ENCODE data around the gene LSM8. TPM values are rescaled to one million over a fixed set of nuclear protein-coding genes. Genes with fewer than 3 reads are reported as not detected.

Gene LSM8
- total RNA-seq, 2 experiments from 2014 or later, result 47.1 to 49.4 TPM

DNA sequence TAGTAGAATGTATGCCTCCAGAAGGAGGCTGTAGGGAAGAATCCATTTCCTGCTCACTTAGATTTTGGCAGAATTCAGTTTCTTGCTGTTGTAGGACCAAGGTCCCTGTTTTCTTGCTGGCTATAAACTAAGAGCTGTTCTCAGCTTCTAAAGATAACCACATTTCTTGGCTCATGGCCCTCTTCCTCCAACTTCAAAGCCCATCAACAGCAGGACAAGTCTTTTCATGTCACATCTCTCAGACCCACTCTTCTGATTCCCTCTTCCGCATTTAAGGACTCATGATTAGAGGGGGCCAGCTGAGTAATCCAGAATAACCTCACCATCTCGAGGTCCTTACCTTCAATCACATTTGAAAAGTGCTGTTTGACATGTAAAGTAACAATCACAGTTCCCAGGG is 8.2 kb upstream of the LSM8 start:
- no peak for DNase-seq
- H3K27ac Mint-ChIP-seq, result no peak overlapping the region
- H3K36me3 ChIP-seq (ENCODE audit: insufficient read depth, low read length), result no peaks in the 10 kb centered on the region
- no peaks in the 10 kb centered on the region for H3K36me3 Mint-ChIP-seq (ENCODE audit: low read depth)
- intact Hi-C loops (cut with DNase I, micrococcal nuclease), result no loop called here
- CTCF ChIA-PET, result no interaction called here
- H3K4me1 ChIP-seq (ENCODE audit: insufficient read depth, low read length), result no peaks in the 10 kb centered on the region
- H3K27me3 Mint-ChIP-seq, result peaks cover 37% of the 10 kb centered on the region
- H3K4me3 Mint-ChIP-seq, result no peak overlapping the region
- no peak overlapping the region for H3K27ac ChIP-seq (ENCODE audit: low read depth in 1 of 2, low read length in 2 of 2)
- H3K27me3 ChIP-seq (ENCODE audit: control insufficient read depth in 1 of 2, insufficient read depth in 2 of 2, low read length in 2 of 2), result no peaks in the 10 kb centered on the region
- POLR2A ChIA-PET, result no interaction called here
- H3K9me3 Mint-ChIP-seq, result no peaks in the 10 kb centered on the region
- H3K9me3 ChIP-seq (ENCODE audit: control insufficient read depth in 1 of 2, insufficient read depth in 1 of 2, low read length in 2 of 2), result no peaks in the 10 kb centered on the region
- H3K4me1 Mint-ChIP-seq (ENCODE audit: low read depth), result no peaks in the 10 kb centered on the region
- no peak for ATAC-seq (ENCODE audit: poor library complexity)
- no peak overlapping the region for H3K4me3 ChIP-seq (ENCODE audit: low read length)
- TF ChIP-seq, protein P1, sequence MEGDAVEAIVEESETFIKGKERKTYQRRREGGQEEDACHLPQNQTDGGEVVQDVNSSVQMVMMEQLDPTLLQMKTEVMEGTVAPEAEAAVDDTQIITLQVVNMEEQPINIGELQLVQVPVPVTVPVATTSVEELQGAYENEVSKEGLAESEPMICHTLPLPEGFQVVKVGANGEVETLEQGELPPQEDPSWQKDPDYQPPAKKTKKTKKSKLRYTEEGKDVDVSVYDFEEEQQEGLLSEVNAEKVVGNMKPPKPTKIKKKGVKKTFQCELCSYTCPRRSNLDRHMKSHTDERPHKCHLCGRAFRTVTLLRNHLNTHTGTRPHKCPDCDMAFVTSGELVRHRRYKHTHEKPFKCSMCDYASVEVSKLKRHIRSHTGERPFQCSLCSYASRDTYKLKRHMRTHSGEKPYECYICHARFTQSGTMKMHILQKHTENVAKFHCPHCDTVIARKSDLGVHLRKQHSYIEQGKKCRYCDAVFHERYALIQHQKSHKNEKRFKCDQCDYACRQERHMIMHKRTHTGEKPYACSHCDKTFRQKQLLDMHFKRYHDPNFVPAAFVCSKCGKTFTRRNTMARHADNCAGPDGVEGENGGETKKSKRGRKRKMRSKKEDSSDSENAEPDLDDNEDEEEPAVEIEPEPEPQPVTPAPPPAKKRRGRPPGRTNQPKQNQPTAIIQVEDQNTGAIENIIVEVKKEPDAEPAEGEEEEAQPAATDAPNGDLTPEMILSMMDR (IDR thresholded peaks at IDR 0.05), result no peak

DNA sequence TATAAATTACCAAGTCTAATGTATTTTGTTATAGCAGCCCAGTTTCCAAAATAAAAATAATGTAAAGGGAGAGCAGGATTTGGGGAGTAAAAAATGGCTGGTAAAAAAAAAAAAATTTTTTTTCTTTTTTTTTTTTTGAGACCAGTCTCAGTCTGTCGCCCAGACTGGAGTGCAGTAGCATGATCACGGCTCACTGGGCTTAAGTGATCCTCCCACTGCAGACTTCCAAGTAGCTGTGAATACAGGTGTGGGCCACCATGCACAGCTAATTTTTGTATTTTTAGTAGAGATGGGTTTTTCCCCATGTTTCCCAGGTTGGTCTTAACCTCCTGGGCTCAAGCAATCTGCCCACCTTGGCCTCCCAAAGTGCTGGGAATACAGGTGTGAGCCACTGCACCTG is 4.8 kb upstream of the LSM8 start:
- Mint-ChIP-seq H3K4me3 (no peak overlapping the region), H3K9me3 (no peaks in the 10 kb centered on the region), H3K27ac (no peak overlapping the region), H3K27me3 (peaks cover 11% of the 10 kb centered on the region), H3K4me1 (ENCODE audit: low read depth) (peaks cover 15% of the 10 kb centered on the region), H3K36me3 (ENCODE audit: low read depth) (peaks cover 6% of the 10 kb centered on the region)
- Histone ChIP-seq H3K4me3 (ENCODE audit: low read length) (no peak overlapping the region), H3K27me3 (ENCODE audit: control insufficient read depth in 1 of 2, insufficient read depth in 2 of 2, low read length in 2 of 2) (no peaks in the 10 kb centered on the region), H3K9me3 (ENCODE audit: control insufficient read depth in 1 of 2, insufficient read depth in 1 of 2, low read length in 2 of 2) (no peaks in the 10 kb centered on the region), H3K27ac (ENCODE audit: low read depth in 1 of 2, low read length in 2 of 2) (no peak overlapping the region), H3K4me1 (ENCODE audit: insufficient read depth, low read length) (peaks cover 6% of the 10 kb centered on the region), H3K36me3 (ENCODE audit: insufficient read depth, low read length) (no peaks in the 10 kb centered on the region)
- intact Hi-C loops (cut with DNase I, micrococcal nuclease), result no loop called here
- no peak for DNase-seq
- POLR2A ChIA-PET, result no interaction called here
- ATAC-seq (ENCODE audit: poor library complexity), result no peak
- CTCF ChIA-PET, result no interaction called here
- TF ChIP-seq, protein P1 (IDR thresholded peaks at IDR 0.05), result no peak

DNA sequence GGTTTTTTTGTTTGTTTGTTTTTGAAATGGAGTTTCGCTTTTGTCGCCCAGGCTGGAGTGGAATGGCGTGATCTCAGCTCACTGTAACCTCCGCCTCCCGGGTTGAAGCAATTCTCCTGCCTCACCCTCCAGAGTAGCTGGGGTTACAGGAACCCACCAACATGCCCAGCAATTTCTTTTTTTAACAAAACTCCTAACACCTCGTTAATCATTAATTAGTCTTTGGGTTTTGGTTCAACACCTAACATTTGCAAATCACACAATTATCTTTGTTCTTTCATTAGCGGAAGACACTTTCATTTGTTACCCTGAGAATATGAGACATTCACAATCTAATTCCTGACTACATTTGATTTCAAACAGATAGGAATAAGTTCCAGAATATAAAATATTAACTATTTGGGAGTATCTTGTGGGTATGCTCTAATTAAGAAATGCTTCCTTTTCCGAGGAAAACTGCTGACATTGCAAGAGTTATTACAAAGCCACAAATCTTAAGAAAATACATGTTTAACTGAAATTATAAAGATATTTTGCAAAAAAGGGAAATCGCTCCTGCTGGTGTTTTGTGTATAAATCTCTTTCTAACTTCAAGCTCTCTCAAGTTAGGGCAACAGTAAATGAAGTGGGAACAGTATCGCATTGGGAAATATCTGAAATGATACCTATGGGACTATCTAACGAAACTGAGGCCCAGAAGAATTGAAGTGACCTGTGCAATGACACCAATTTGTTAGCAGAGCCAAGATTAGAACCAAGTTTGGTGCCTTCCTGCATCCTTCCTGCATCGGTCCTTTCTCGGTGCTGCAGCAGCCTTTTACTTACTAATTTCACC is 1.2 kb upstream of the LSM8 start:
- DNase-seq (peak in 2 of 14 experiments; percentile 9 to 42), ATAC-seq (ENCODE audit: poor library complexity) (no peak)
- H3K27me3 Mint-ChIP-seq, result no peaks in the 10 kb centered on the region
- TF ChIP-seq, protein P1 (IDR thresholded peaks at IDR 0.05), result no peak
- Histone ChIP-seq H3K4me1 (ENCODE audit: insufficient read depth, low read length) (peaks cover 13% of the 10 kb centered on the region), H3K27me3 (ENCODE audit: control insufficient read depth in 1 of 2, insufficient read depth in 2 of 2, low read length in 2 of 2) (no peaks in the 10 kb centered on the region), H3K9me3 (ENCODE audit: control insufficient read depth in 1 of 2, insufficient read depth in 1 of 2, low read length in 2 of 2) (no peaks in the 10 kb centered on the region), H3K27ac (ENCODE audit: low read depth in 1 of 2, low read length in 2 of 2) (peak overlapping the region; percentile 86 to 95), H3K36me3 (ENCODE audit: insufficient read depth, low read length) (peaks cover 6% of the 10 kb centered on the region), H3K4me3 (ENCODE audit: low read length) (peak overlapping the region; percentile 88)
- peaks cover 48% of the 10 kb centered on the region for H3K4me1 Mint-ChIP-seq (ENCODE audit: low read depth)
- POLR2A ChIA-PET, result no interaction called here
- H3K36me3 Mint-ChIP-seq (ENCODE audit: low read depth), result peaks cover 34% of the 10 kb centered on the region
- H3K27ac Mint-ChIP-seq, result peak overlapping the region; percentile 96
- intact Hi-C loops (cut with DNase I, micrococcal nuclease), result loop anchor here in 1 of 2 experiments (5.0 to 10.0 kb wide), 2 partner anchors 1311 to 1968 kb away; partner anchors contain the start of gene TES
- peak overlapping the region; percentile 96 for H3K4me3 Mint-ChIP-seq
- H3K9me3 Mint-ChIP-seq, result no peaks in the 10 kb centered on the region
- CTCF ChIA-PET, result no interaction called here
